Measurements from ENCODE around the gene ARVCF. TPM values are rescaled to one million over a fixed set of nuclear protein-coding genes. Genes with fewer than 3 reads are reported as not detected.

The ARVCF gene
- total RNA-seq, 3 donors from 2014 or later = 13.0 to 51.2 (median 44.2) TPM

GRCh38 chr22:20043057-20043996, 26.7 kb upstream of the ARVCF start:
- intact Hi-C loops (cut with DNase I; ENCODE audit: low total_unique reads) = no loop called here
- DNase-seq (ENCODE audit: low spot score in 2 of 2) = no peak
- H3K4me3 ChIP-seq = no peak overlapping the region
- H3K27ac ChIP-seq = no peak overlapping the region
- H3K36me3 ChIP-seq = no peaks in the 10 kb centered on the region
- H3K27me3 ChIP-seq = no peaks in the 10 kb centered on the region
- TF ChIP-seq CTCF (IDR thresholded peaks at IDR 0.05) = no peak
- no peak for TF ChIP-seq POLR2AphosphoS5 (IDR thresholded peaks at IDR 0.05)
- TF ChIP-seq POLR2A (IDR thresholded peaks at IDR 0.05) = no peak
- no peaks in the 10 kb centered on the region for H3K9me3 ChIP-seq
- peaks cover 0 to 4% of the 10 kb centered on the region in 2 donors for H3K4me1 ChIP-seq

- H3K36me3 ChIP-seq = no peaks in the 10 kb centered on the region
These were observed 23.9 kb upstream of the ARVCF start for GRCh38 chr22:20040327-20041200.

GRCh38 chr22:20039683-20040325, 23.2 kb upstream of the ARVCF start:
- H3K27me3 ChIP-seq = no peaks in the 10 kb centered on the region
- H3K4me3 ChIP-seq = no peak overlapping the region
- intact Hi-C loops (cut with DNase I; ENCODE audit: low total_unique reads) = no loop called here
- no peak overlapping the region for H3K27ac ChIP-seq
- TF ChIP-seq CTCF (IDR thresholded peaks at IDR 0.05) (no peak), POLR2A (IDR thresholded peaks at IDR 0.05) (no peak), POLR2AphosphoS5 (IDR thresholded peaks at IDR 0.05) (no peak)
- H3K36me3 ChIP-seq = no peaks in the 10 kb centered on the region
- no peaks in the 10 kb centered on the region for H3K9me3 ChIP-seq
- no peak for DNase-seq (ENCODE audit: low spot score in 2 of 2)
- H3K4me1 ChIP-seq = peaks cover 0 to 4% of the 10 kb centered on the region in 2 donors

More at GRCh38 chr22:20040327-20041200, 23.9 kb upstream of the ARVCF start:
- Histone ChIP-seq H3K27ac (no peak overlapping the region), H3K4me1 (peaks cover 0 to 4% of the 10 kb centered on the region in 2 donors), H3K27me3 (no peaks in the 10 kb centered on the region), H3K9me3 (no peaks in the 10 kb centered on the region), H3K4me3 (no peak overlapping the region)
- intact Hi-C loops (cut with DNase I; ENCODE audit: low total_unique reads) = no loop called here
- TF ChIP-seq POLR2AphosphoS5 (IDR thresholded peaks at IDR 0.05) (no peak), POLR2A (IDR thresholded peaks at IDR 0.05) (no peak), CTCF (IDR thresholded peaks at IDR 0.05) (no peak)
- DNase-seq (ENCODE audit: low spot score in 2 of 2) = no peak

GRCh38 chr22:20038574-20038973, 22.0 kb upstream of the ARVCF start:
- no peak overlapping the region for H3K27ac ChIP-seq
- no peak overlapping the region for H3K4me3 ChIP-seq
- no peaks in the 10 kb centered on the region for H3K36me3 ChIP-seq
- peaks cover 0 to 4% of the 10 kb centered on the region in 2 donors for H3K4me1 ChIP-seq
- TF ChIP-seq CTCF (IDR thresholded peaks at IDR 0.05) (no peak), POLR2AphosphoS5 (IDR thresholded peaks at IDR 0.05) (no peak), POLR2A (IDR thresholded peaks at IDR 0.05) (no peak)
- no peaks in the 10 kb centered on the region for H3K27me3 ChIP-seq
- no peak for DNase-seq (ENCODE audit: low spot score in 2 of 2)
- intact Hi-C loops (cut with DNase I; ENCODE audit: low total_unique reads) = no loop called here
- H3K9me3 ChIP-seq = no peaks in the 10 kb centered on the region
